NT2/D1 (cell line): ENCODE data around the gene ZNRF2.

ENCODE experiments used
- SUZ12 ChIP-seq: IDR thresholded peaks from 2 replicates; pipeline ENCODE4 v1.6.1; 2011; ENCODE audit not compliant: insufficient read length, insufficient read depth; ENCODE audit errors: extremely low read depth
- YY1 ChIP-seq: IDR thresholded peaks from 2 replicates; pipeline ENCODE4 v1.6.1; 2011; ENCODE audit not compliant: insufficient read length, insufficient read depth
- ZNF274 ChIP-seq: IDR thresholded peaks from 2 replicates; pipeline ENCODE4 v1.6.1; 2011; ENCODE audit warnings: mild to moderate bottlenecking, low read depth, low read length

DNA sequence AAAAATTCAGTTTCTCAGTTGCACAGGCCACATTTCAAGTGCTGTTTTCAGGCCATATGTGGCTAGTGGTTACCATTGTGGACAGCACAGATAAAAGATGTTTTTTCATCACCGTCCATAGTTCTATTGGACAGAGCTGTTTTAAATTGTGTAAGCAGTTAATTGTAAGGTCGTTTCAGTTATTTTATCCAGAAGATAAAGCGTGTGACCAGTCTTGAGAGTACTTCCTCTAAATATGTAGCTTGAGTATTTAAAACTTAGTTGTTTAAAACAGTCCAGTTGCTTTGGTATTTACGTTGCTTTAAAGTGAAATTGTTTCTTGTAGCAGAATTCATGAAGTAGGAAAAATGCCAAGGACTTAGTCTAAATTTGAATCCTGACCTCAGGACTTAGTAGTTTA, 66.9 kb downstream of the ZNRF2 start:
- no peak for TF ChIP-seq YY1
- no peak for TF ChIP-seq ZNF274
- no peak for TF ChIP-seq SUZ12
